ENCODE measurements around the gene AP3M1. TPM values are rescaled to one million over a fixed set of nuclear protein-coding genes. Genes with fewer than 3 reads are reported as not detected.

The AP3M1 gene
- total RNA-seq, 1 experiment from 2014 or later, result 34.4 TPM

DNA sequence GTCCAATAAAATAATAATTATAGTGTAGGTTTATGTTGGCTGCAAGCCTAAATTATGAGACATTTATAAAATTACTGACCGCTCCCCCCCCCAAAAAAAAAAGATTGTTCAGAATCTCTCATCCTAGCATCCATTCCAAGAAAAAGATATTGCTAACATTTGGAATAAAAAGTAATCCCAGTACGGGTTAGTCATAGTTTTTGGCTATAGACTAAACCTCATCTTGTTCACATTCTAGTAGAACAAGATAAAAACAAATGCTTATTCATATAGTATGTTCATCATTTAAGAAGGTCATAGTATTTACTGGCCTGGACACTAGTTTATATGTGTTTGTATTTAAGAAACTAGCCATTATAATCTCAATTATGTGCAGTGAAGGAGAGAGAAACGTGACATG is 44.4 kb upstream of the AP3M1 start:
- ChIA-PET POLR2A (no interaction called here), RAD21 (ENCODE audit: low non-redundant PET in 1 of 2, low total read pairs in 2 of 2, uncharacterized antibody in 2 of 2, unreplicated experiment in 2 of 2) (no interaction called here), CTCF (no interaction called here)
- ATAC-seq (no peak), DNase-seq (ENCODE audit: low read depth, low spot score) (no peak)
- Histone ChIP-seq H3K27me3 (ENCODE audit: insufficient read depth, low read length) (no peaks in the 10 kb centered on the region), H3K4me1 (ENCODE audit: control insufficient read depth in 1 of 2, insufficient read depth in 2 of 2, low read length in 2 of 2) (peaks cover 19 to 30% of the 10 kb centered on the region in 2 experiments), H3K79me2 (ENCODE audit: insufficient read depth, low read length) (peaks cover 95% of the 10 kb centered on the region), H3K9me3 (ENCODE audit: control insufficient read depth in 1 of 2, insufficient read depth in 1 of 2, low read depth in 1 of 2, low read length in 2 of 2) (no peaks in the 10 kb centered on the region), H3K4me3 (replicated peaks in 1 of 2; ENCODE audit: low read depth in 1 of 2, low read length in 2 of 2) (no peak overlapping the region), H3K36me3 (ENCODE audit: control insufficient read depth in 1 of 2, insufficient read depth in 2 of 2, low read length in 2 of 2) (no peaks in the 10 kb centered on the region), H3K4me2 (ENCODE audit: low read length) (no peak overlapping the region), H3K27ac (ENCODE audit: low read depth, low read length) (no peak overlapping the region), H3K9me2 (ENCODE audit: insufficient read depth) (no peaks in the 10 kb centered on the region), H4K20me1 (ENCODE audit: insufficient read depth) (no peaks in the 10 kb centered on the region; the same call in 1 of the 2 replicates), H3K9ac (ENCODE audit: low read length) (no peak overlapping the region), H2AFZ (ENCODE audit: low read depth, low read length, poor library complexity, severe bottlenecking) (no peak overlapping the region)
- intact Hi-C loops (cut with micrococcal nuclease), result no loop called here
- TF ChIP-seq POLR2AphosphoS5 (IDR thresholded peaks at IDR 0.05; ENCODE audit: low read depth, low read length) (no peak), EZH2 (IDR thresholded peaks at IDR 0.05) (no peak), EGR1 (IDR thresholded peaks at IDR 0.05; ENCODE audit: low read depth) (no peak), SRF (IDR thresholded peaks at IDR 0.05; ENCODE audit: low read depth) (no peak)
- no TSS peak for BruUV-seq (replicated peaks)

- ChIA-PET CTCF (no interaction called here), POLR2A (no interaction called here), RAD21 (ENCODE audit: low non-redundant PET in 1 of 2, low total read pairs in 2 of 2, uncharacterized antibody in 2 of 2, unreplicated experiment in 2 of 2) (no interaction called here)
- Histone ChIP-seq H3K36me3 (ENCODE audit: control insufficient read depth in 1 of 2, insufficient read depth in 2 of 2, low read length in 2 of 2) (no peaks in the 10 kb centered on the region), H2AFZ (ENCODE audit: low read depth, low read length, poor library complexity, severe bottlenecking) (no peak overlapping the region), H3K9ac (ENCODE audit: low read length) (no peak overlapping the region), H3K79me2 (ENCODE audit: insufficient read depth, low read length) (peaks cover 97% of the 10 kb centered on the region), H3K9me2 (ENCODE audit: insufficient read depth) (no peaks in the 10 kb centered on the region), H3K4me3 (replicated peaks in 1 of 2; ENCODE audit: low read depth in 1 of 2, low read length in 2 of 2) (no peak overlapping the region), H3K9me3 (ENCODE audit: control insufficient read depth in 1 of 2, insufficient read depth in 1 of 2, low read depth in 1 of 2, low read length in 2 of 2) (no peaks in the 10 kb centered on the region), H3K4me1 (ENCODE audit: control insufficient read depth in 1 of 2, insufficient read depth in 2 of 2, low read length in 2 of 2) (peaks cover 21 to 34% of the 10 kb centered on the region in 2 experiments), H3K27ac (ENCODE audit: low read depth, low read length) (no peak overlapping the region), H3K4me2 (ENCODE audit: low read length) (no peak overlapping the region), H4K20me1 (ENCODE audit: insufficient read depth) (no peaks in the 10 kb centered on the region; the same call in 1 of the 2 replicates), H3K27me3 (ENCODE audit: insufficient read depth, low read length) (no peaks in the 10 kb centered on the region)
- no TSS peak for BruUV-seq (replicated peaks)
- intact Hi-C loops (cut with micrococcal nuclease), result no loop called here
- ATAC-seq, result no peak
- TF ChIP-seq ZNF274 (IDR thresholded peaks at IDR 0.05; ENCODE audit: low read depth, low read length), result no peak
- DNase-seq (ENCODE audit: low read depth, low spot score), result no peak
Observed at GRCh38 chr10:74194545-74194944, 43.9 kb upstream of the AP3M1 start.

Data from HCT116 (cell line).